ENCODE measurements around the gene FOS. TPM values are rescaled to one million over a fixed set of nuclear protein-coding genes. Genes with fewer than 3 reads are reported as not detected.
"Not testable (repeated sequence)": the region's sequence is repeated elsewhere in the genome, so short reads cannot be mapped to it uniquely, and the experiment has no call there.

Gene FOS
- total RNA-seq, 1 donor from 2014 or later = 158 TPM

DNA sequence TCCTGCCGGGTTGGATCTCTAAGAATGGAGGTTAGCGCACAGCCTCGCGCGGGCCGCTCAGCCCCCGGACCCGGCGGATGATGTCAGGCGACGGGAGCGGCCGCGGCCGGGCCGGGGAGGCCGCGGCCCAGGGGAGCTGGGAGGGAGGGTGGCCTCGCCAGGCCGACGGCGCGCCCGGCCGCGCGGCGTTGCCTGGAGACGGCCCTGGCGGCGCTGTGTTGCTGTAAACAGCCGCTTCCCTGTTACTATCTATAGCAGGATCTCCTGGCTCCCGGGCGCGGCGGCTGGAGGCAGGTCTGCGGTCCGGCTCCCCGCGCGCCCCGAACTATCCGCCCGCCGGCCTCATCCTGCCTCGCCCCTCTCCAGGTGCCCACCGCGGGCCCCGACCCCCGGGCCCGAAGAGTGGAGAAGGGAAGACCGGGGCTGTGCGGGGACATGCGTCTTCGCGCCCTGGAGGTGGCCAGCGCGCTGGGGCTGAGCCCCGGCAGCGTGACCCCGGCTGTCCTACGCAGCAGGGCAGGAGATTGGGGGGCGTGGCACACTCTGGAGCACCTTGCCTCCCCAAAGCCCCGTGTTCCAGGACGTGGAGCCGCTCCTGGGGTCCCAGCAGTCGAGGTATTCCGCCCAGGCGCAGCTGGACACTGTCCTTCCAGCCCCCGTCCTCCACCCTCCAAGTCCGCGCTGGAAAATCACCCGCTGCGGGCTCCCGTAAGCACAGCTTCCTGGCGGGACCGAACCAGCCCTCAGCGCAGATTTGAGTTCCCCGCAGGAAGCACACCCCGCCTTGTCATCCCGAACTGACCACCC is 1.4 kb upstream of the FOS start:
- DNase-seq (ENCODE audit: low spot score) = peak; percentile 88

GRCh38 chr14:75277815-75278421 is 710 bp upstream of the FOS start:
- DNase-seq (ENCODE audit: low spot score) = no peak

DNA sequence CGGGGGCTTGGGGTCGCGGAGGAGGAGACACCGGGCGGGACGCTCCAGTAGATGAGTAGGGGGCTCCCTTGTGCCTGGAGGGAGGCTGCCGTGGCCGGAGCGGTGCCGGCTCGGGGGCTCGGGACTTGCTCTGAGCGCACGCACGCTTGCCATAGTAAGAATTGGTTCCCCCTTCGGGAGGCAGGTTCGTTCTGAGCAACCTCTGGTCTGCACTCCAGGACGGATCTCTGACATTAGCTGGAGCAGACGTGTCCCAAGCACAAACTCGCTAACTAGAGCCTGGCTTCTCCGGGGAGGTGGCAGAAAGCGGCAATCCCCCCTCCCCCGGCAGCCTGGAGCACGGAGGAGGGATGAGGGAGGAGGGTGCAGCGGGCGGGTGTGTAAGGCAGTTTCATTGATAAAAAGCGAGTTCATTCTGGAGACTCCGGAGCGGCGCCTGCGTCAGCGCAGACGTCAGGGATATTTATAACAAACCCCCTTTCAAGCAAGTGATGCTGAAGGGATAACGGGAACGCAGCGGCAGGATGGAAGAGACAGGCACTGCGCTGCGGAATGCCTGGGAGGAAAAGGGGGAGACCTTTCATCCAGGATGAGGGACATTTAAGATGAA is 630 bp downstream of the FOS start:
- DNase-seq (ENCODE audit: low spot score) = no peak

GRCh38 chr14:75279763-75280290 is 1.2 kb downstream of the FOS start:
- no peak for DNase-seq (ENCODE audit: low spot score)

DNA sequence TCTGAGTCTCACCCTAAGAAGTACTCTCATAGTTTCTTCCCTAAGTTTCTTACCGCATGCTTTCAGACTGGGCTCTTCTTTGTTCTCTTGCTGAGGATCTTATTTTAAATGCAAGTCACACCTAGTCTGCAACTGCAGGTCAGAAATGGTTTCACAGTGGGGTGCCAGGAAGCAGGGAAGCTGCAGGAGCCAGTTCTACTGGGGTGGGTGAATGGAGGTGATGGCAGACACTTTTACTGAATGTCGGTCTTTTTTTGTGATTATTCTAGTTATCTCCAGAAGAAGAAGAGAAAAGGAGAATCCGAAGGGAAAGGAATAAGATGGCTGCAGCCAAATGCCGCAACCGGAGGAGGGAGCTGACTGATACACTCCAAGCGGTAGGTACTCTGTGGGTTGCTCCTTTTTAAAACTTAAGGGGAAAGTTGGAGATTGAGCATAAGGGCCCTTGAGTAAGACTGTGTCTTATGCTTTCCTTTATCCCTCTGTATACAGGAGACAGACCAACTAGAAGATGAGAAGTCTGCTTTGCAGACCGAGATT is 1.7 kb downstream of the FOS start:
- no peak for DNase-seq (ENCODE audit: low spot score)

DNA sequence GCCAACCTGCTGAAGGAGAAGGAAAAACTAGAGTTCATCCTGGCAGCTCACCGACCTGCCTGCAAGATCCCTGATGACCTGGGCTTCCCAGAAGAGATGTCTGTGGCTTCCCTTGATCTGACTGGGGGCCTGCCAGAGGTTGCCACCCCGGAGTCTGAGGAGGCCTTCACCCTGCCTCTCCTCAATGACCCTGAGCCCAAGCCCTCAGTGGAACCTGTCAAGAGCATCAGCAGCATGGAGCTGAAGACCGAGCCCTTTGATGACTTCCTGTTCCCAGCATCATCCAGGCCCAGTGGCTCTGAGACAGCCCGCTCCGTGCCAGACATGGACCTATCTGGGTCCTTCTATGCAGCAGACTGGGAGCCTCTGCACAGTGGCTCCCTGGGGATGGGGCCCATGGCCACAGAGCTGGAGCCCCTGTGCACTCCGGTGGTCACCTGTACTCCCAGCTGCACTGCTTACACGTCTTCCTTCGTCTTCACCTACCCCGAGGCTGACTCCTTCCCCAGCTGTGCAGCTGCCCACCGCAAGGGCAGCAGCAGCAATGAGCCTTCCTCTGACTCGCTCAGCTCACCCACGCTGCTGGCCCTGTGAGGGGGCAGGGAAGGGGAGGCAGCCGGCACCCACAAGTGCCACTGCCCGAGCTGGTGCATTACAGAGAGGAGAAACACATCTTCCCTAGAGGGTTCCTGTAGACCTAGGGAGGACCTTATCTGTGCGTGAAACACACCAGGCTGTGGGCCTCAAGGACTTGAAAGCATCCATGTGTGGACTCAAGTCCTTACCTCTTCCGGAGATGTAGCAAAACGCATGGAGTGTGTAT is 2.4 kb downstream of the FOS start:
- no peak for DNase-seq (ENCODE audit: low spot score)

- DNase-seq (ENCODE audit: low spot score) = no peak
These were observed 3.0 kb downstream of the FOS start for GRCh38 chr14:75281654-75282019.

- no peak for DNase-seq (ENCODE audit: low spot score)
These were observed 3.5 kb downstream of the FOS start for GRCh38 chr14:75282170-75282554.

- DNase-seq (ENCODE audit: low spot score) = not testable (repeated sequence)
These were observed 4.0 kb downstream of the FOS start for GRCh38 chr14:75282555-75283161.

DNA sequence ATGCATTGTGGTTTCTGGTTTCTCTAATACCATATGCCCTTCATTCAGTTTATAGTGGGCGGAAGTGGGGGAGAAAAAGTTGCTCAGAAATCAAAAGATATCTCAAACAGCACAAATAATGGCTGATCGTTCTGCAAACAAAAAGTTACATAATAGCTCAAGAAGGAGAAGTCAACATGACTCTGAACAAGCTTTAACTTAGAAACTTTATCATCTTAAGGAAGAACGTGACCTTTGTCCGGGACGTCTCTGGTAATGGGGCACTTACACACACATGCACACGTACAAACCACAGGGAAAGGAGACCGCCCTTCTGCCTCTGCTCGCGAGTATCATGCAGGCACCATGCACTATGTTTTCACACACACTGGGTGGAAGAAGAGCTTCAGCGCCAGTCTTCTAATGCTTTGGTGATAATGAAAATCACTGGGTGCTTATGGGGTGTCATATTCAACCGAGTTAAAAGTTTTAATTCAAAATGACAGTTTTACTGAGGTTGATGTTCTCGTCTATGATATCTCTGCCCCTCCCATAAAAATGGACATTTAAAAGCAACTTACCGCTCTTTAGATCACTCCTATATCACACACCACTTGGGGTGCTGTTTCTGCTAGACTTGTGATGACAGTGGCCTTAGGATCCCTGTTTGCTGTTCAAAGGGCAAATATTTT is 4.7 kb downstream of the FOS start:
- DNase-seq (ENCODE audit: low spot score) = no peak

DNA sequence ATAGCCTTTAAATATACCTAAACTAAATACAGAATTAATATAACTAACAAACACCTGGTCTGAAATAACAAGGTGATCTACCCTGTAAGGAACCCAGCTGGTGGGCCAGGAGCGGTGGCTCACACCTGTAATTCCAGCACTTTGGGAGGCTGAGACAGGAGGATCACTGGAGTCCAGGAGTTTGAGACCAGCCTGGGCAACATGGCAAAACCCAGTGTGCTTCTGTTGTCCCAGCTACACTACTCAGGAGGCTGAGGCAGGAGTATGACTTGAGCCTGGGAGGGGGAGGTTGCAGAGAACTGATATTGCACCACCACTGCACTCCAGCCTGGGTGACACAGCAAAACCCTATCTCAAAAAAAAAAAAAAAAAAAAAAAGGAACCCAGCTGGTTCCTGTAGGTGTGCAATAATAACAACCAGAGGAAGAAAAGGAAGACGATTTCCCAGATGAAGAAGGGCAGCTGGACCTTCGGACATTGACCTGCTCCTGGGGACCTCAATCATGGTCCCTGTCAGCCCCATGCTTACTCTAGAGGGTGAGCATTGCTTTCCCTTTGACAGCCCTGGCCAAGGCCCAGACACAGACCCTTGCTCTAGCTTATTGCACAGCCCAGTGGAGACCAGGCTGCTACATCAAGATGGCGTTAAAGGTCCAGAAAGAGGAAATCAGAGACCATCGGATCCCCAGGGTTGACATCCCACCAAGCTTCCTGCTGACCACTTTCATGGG is 5.4 kb downstream of the FOS start:
- DNase-seq (ENCODE audit: low spot score) = no peak

- DNase-seq (ENCODE audit: low spot score) = no peak
These were observed 6.7 kb downstream of the FOS start for GRCh38 chr14:75285331-75285730.

DNA sequence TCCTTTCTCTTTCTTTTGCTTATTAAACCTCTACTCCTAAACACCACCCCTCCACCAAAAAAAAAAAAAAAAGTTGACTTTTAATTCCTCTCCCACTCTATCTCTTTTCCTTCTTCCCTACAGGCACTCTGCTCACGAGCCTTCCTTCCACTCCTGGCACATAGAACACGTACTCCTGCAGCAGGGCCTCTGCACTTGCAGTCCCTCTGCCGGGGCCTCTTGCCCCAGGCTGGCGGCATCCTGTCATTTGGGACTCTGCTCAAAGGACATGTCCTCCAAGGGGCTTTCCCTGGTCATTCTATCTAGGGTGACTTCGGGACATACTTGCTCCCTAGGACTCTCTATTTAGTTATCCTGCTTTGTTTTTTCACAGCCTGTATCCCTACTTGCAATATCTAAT is 7.7 kb downstream of the FOS start:
- DNase-seq (ENCODE audit: low spot score) = no peak

GRCh38 chr14:75289840-75290388 is 11.3 kb downstream of the FOS start:
- DNase-seq (ENCODE audit: low spot score) = no peak

DNA sequence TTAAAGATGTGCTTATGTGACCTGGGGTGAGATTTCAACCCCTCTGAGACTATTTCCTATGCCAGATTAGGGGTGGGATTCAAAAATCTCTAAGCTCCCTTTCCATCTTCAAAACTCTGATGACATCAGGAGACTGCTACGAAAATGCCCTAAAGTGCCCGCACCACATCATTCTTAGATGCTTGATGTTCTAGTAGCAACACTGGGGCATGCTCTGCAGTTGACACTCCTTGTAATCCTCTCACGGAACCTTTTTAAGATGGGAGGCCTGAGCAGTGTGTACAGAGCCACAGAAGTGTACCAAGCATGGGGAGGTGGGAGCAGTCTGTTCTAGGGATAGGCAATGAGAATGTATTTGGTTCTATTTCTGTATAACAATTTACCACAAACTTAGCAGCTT is 12.2 kb downstream of the FOS start:
- DNase-seq (ENCODE audit: low spot score) = no peak

GRCh38 chr14:75291331-75291730 is 12.7 kb downstream of the FOS start:
- no peak for DNase-seq (ENCODE audit: low spot score)

GRCh38 chr14:75292101-75292563 is 13.5 kb downstream of the FOS start:
- DNase-seq (ENCODE audit: low spot score) = no peak

DNA sequence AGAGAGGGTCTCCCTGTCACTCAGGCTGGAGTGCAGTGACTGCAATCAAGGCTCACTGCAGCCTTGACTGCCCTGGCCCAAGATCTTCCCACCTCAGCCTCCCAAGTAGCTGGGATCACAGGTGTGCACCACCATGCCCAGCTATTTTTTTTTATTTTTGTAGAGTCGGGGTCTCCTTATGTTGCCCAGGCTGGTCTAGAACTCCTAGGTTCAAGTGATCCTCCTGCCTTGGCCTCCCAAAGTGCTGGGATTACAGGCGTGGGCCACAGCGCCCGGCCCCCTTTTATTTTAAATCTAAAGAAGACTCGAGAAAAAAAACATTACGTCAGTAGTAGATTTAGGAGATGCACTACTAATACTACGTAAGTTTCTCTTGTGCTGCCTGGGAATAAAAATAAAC is 14.3 kb downstream of the FOS start:
- DNase-seq (ENCODE audit: low spot score) = no peak

DNA sequence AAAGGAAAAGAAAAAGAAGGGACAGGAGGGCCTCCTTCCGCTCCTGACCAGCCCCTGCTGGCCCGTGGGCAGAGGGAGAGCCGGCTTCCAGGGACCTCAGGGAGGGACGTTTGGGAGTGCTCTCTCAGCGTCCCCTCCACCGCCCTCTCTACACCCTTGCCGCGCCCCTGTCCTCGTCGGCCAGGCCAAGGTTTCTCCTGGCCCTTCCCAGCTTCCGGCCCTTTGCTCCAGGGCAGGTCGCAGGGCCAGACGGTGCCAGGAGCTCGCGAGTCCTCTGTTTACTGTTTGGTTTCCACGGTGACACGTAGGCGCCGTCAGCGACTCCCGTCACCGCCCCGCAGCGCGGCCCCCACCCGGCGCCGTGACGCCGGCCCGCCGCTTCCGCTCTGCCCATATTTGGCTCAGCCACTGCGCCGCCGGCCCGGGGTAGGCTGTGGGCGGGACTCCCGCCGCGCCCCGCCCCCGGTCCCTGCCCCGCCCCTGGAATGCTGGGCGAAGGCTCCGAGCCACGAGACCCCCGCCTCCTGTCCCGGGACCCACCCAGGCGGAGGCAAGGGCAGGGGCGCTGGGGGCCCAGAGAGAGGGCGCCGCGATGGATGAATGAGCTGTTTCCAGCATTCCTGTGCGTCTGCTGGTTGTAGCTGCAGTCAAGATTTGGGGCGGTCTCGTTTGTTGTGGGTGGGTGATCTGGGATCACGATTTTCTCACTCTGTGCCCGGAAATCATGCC is 15.5 kb downstream of the FOS start:
- DNase-seq (ENCODE audit: low spot score) = peak; percentile 95
